ENCODE results near the gene THAP4.

THAP4 gene, protein sequence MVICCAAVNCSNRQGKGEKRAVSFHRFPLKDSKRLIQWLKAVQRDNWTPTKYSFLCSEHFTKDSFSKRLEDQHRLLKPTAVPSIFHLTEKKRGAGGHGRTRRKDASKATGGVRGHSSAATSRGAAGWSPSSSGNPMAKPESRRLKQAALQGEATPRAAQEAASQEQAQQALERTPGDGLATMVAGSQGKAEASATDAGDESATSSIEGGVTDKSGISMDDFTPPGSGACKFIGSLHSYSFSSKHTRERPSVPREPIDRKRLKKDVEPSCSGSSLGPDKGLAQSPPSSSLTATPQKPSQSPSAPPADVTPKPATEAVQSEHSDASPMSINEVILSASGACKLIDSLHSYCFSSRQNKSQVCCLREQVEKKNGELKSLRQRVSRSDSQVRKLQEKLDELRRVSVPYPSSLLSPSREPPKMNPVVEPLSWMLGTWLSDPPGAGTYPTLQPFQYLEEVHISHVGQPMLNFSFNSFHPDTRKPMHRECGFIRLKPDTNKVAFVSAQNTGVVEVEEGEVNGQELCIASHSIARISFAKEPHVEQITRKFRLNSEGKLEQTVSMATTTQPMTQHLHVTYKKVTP

DNA sequence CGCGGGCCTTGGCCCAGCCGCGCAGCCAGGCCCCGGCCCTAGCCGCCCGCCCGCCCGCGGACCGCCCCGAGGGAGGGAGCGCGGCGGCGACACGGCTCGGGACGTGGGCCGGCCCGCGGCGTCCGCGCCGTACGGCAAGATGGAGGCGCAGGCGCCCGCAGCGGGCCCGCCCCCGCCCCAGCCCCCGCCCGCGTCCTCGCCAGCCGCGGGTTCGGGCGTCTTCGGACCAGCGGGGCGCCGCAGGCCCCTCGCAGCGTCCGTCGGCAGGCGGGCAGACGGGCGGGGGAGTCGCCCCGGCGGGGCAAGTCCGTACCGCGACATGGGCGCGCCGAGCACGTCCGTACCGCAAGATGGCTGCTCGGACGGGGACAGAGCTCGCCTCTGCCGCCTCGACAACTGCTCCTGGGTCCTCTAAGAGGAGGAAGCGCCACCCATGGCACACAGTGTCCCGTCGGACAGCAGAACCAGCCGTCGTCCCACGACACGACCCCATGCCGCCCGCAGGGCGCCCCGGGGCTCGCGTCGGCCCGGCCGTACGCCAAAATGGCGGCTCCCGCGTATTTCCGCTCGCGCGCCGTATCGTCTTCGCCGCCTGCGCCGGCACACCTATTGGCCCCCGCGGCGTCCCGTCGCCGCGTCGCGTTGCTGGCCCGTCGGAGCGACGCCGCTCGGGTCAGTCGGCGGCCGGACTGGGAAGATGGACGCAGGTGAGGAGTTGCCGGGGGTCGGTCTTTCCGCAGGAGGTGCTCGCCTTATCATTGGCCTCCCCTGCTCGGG is at the start of gene THAP4, which contains the start of gene ATG4B:
THAP4 (minus strand) TSS at position 141 of the 777 bp plus-strand sequence. CDS start 141 bp downstream, outside the sequence.
ATG4B (plus strand) TSS at position 676 of the 777 bp plus-strand sequence; CDS start at position 698, 22 bp downstream.
- TF ChIP-seq CTCF (IDR thresholded peaks at IDR 0.05) = no peak

GRCh38 chr2:241686324-241686649 is 49.3 kb upstream of the THAP4 start:
- no peak for TF ChIP-seq CTCF (IDR thresholded peaks at IDR 0.05)

DNA sequence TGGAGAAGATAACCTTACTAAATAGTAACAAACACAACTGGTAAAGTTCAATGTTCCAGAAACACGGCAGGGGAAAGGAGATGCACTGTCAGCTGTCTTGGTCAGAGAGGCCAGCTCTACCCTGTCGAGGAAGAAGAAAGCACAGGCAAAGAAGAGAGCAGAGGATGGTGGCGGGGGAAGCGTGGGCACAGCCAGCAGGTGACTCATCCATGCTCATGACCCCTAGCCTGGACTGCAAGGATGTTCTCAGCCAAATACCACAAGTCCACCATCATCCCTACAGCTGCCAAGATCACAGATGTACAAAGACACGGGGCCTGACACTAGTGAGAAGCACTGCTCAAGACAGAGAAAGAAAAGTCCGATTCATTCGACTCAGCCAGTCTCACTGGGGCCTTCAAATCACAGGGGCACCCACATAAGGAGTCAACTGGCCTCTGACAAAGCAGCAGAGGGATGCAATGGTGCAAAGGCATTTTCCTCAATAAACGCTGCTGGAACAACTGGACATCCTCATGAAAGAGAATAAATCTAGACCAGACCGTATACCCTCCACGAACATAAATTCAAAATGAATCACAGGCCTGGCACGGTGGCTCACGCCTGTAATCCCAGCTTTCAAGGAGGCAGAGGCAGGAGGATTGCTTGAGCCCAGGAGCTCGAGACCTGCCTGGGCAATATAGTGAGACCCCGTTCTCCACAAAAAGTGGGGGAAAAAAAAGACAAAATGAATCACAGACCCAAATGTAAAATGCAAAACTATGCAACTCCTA is 44.1 kb upstream of the THAP4 start:
- no peak for TF ChIP-seq CTCF (IDR thresholded peaks at IDR 0.05)

GRCh38 chr2:241680044-241680443 is 43.1 kb upstream of the THAP4 start:
- TF ChIP-seq CTCF (IDR thresholded peaks at IDR 0.05) = no peak

- TF ChIP-seq CTCF (IDR thresholded peaks at IDR 0.05) = no peak
Measured at GRCh38 chr2:241678784-241679540, 42.0 kb upstream of the THAP4 start.

DNA sequence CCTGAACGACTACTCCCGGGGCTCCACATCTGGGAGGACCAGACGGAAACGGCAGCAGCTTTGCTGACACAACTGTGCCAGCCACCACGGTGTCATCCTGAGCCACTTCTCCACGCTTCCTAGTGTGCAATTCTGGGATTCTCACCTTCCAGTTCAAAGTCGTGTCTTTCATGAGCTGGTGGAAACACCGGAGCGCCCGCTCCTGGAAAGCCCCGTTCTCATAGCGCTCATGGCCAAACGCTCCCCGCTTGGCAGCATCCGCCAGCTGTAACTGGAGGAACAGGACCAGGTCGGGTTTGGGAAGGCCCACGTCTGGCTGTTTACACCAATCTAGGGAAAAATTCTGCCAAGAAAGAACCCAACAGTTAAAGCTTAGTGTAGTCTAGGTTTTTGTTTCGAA is 41.3 kb upstream of the THAP4 start:
- TF ChIP-seq CTCF (IDR thresholded peaks at IDR 0.05) = no peak

Measured in LNCAP (cell line).